K562 (cell line): ENCODE measurements around the gene LAMA3.

Source experiments
- BRCA1 ChIP-seq, 2 experiments: fragments of 450-650 bp in 1 of 2; sonication (generic) in 1 of 2; formaldehyde crosslinking in 1 of 2; IDR thresholded peaks; 2 replicates each; pipeline versions ENCODE4 v1.5.0 to v1.6.1; 2017 to 2020; ENCODE audit warnings: mild to moderate bottlenecking in 1 of 2, missing genetic modification reagents in 1 of 2
- HDAC6 ChIP-seq: IDR thresholded peaks from 2 replicates; pipeline ENCODE4 v1.6.1; 2012; ENCODE audit warnings: low read depth, mild to moderate bottlenecking, control low read depth, inconsistent platforms, low read length, moderate library complexity
- HOXB6 ChIP-seq: fragments of 250-450 bp; sonication (Bioruptor Pico); IDR thresholded peaks from 2 replicates; pipeline ENCODE4 v1.5.1; 2022; ENCODE audit warnings: mild to moderate bottlenecking, borderline replicate concordance
- NCOA4 ChIP-seq: fragments of 450-650 bp; IDR thresholded peaks from 2 replicates; pipeline ENCODE4 v1.6.1; 2018; ENCODE audit warnings: mild to moderate bottlenecking; ENCODE audit not compliant: partially characterized antibody
- POLR2AphosphoS5 ChIP-seq: IDR thresholded peaks from 2 replicates; pipeline ENCODE4 v1.6.1; 2011; ENCODE audit warnings: mild to moderate bottlenecking, low read depth, low read length, moderate library complexity; ENCODE audit not compliant: control insufficient read depth, insufficient read depth
- ZNF274 ChIP-seq: IDR thresholded peaks from 2 replicates; pipeline ENCODE4 v1.6.1; 2011; ENCODE audit warnings: low read depth, mild to moderate bottlenecking, low read length, moderate library complexity, borderline replicate concordance
- ZSCAN32 ChIP-seq: fragments of 450-650 bp; formaldehyde crosslinking; IDR thresholded peaks from 2 replicates; pipeline ENCODE4 v1.4.0; 2020; ENCODE audit warnings: mild to moderate bottlenecking, moderate library complexity
- TF ChIP-seq, protein P1 (sequence below): sonication (generic); formaldehyde crosslinking; IDR thresholded peaks from 2 replicates; pipeline ENCODE4 v1.8.0; 2022; ENCODE audit warnings: mild to moderate bottlenecking, missing genetic modification reagents, borderline replicate concordance
- TF ChIP-seq, protein P2 (sequence below): sonication (generic); formaldehyde crosslinking; IDR thresholded peaks from 2 replicates; pipeline ENCODE4 v1.8.1; 2022; ENCODE audit warnings: missing genetic modification reagents
- TF ChIP-seq, protein P3 (sequence below), 2 experiments: fragments of 200-800 bp in 1 of 2; sonication (Bioruptor generic) in 1 of 2; sonication (generic) in 1 of 2; formaldehyde crosslinking in 1 of 2; IDR thresholded peaks in 1 of 2; conservative IDR thresholded peaks in 1 of 2; 2 replicates each; pipeline versions ENCODE4 v1.5.0 to v1.6.1; 2016 to 2020; ENCODE audit warnings: missing compliant biosample characterization in 1 of 2, missing genetic modification characterization in 1 of 2, missing genetic modification reagents in 1 of 2

DNA sequence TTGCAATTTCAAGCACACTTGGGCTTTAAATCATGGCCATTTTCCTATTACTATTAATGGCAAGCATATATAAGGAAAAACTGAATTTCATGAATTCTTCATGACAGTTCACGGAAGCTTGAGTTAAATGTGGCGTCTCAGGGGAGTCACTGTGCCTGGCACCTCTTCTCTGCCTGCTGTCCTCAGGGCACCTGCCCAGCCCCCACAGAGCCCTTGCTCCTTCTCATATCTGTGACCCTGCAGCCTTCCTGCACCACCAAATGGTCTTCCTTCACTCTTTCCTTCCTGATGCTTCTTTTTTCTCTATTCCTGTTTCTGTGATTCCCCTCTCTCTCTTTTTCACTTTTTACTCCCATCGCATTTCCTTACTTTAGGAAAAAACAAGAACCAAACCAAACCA is 35.4 kb downstream of the LAMA3 start:
- TF ChIP-seq NCOA4 = peak; percentile 21
- TF ChIP-seq, protein P1, sequence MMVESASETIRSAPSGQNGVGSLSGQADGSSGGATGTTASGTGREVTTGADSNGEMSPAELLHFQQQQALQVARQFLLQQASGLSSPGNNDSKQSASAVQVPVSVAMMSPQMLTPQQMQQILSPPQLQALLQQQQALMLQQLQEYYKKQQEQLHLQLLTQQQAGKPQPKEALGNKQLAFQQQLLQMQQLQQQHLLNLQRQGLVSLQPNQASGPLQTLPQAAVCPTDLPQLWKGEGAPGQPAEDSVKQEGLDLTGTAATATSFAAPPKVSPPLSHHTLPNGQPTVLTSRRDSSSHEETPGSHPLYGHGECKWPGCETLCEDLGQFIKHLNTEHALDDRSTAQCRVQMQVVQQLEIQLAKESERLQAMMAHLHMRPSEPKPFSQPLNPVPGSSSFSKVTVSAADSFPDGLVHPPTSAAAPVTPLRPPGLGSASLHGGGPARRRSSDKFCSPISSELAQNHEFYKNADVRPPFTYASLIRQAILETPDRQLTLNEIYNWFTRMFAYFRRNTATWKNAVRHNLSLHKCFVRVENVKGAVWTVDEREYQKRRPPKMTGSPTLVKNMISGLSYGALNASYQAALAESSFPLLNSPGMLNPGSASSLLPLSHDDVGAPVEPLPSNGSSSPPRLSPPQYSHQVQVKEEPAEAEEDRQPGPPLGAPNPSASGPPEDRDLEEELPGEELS = no peak
- TF ChIP-seq ZNF274 = no peak
- TF ChIP-seq, protein P2, sequence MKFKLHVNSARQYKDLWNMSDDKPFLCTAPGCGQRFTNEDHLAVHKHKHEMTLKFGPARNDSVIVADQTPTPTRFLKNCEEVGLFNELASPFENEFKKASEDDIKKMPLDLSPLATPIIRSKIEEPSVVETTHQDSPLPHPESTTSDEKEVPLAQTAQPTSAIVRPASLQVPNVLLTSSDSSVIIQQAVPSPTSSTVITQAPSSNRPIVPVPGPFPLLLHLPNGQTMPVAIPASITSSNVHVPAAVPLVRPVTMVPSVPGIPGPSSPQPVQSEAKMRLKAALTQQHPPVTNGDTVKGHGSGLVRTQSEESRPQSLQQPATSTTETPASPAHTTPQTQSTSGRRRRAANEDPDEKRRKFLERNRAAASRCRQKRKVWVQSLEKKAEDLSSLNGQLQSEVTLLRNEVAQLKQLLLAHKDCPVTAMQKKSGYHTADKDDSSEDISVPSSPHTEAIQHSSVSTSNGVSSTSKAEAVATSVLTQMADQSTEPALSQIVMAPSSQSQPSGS = no peak
- no peak for TF ChIP-seq POLR2AphosphoS5
- no peak for TF ChIP-seq ZSCAN32 (CRISPR knock-in tag)
- TF ChIP-seq HDAC6 = no peak
- TF ChIP-seq, protein P3, sequence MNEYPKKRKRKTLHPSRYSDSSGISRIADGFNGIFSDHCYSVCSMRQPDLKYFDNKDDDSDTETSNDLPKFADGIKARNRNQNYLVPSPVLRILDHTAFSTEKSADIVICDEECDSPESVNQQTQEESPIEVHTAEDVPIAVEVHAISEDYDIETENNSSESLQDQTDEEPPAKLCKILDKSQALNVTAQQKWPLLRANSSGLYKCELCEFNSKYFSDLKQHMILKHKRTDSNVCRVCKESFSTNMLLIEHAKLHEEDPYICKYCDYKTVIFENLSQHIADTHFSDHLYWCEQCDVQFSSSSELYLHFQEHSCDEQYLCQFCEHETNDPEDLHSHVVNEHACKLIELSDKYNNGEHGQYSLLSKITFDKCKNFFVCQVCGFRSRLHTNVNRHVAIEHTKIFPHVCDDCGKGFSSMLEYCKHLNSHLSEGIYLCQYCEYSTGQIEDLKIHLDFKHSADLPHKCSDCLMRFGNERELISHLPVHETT (CRISPR knock-in tag; conservative IDR thresholded peaks at IDR 0.05 in 1 of 2, IDR thresholded peaks at IDR 0.05 in 1 of 2) = no peak
- TF ChIP-seq BRCA1 (IDR thresholded peaks at IDR 0.05) = no peak
- no peak for TF ChIP-seq BRCA1 (CRISPR knock-in tag; IDR thresholded peaks at IDR 0.05)
- TF ChIP-seq HOXB6 (CRISPR knock-in tag) = no peak
